GM10248 (cell line): ENCODE measurements around the gene TSPAN18.

Experiments
- CTCF ChIA-PET: fragments of 300-600 bp; sonication (Branson Sonifier 250); formaldehyde crosslinking; extraction: SDS; loops from one replicate; lab custom pipeline; 2021; ENCODE audit warnings: antibody characterized with exemption; lab: Yijun Ruan, JAX
- POLR2A ChIA-PET: fragments of 350-650 bp; sonication (Branson Sonifier 250); formaldehyde crosslinking; extraction: SDS; loops from one replicate; lab custom pipeline; 2020; ENCODE audit warnings: antibody characterized with exemption; lab: Yijun Ruan, JAX
- DNase-seq: peaks from one replicate; pipeline ENCODE4 v3.0.0; 2012; ENCODE audit errors: extremely low spot score
- CTCF ChIP-seq: IDR thresholded peaks from 2 replicates; pipeline ENCODE4 v1.5.1; 2012; ENCODE audit warnings: mild to moderate bottlenecking, low read depth; ENCODE audit errors: extremely low read depth, missing control alignments, control extremely low read depth

TSPAN18 gene

GRCh38 chr11:44934735-44935250, 208.0 kb downstream of the TSPAN18 start:
- ChIA-PET POLR2A (no interaction called here), CTCF (interaction anchor here (3.4 to 24.4 kb wide), 3 partner anchors 7 to 167 kb away, joined by 14 to 899 read pairs (median 92); no protein-coding TSS in a partner anchor)
- no peak for TF ChIP-seq CTCF
- DNase-seq: no peak

- POLR2A ChIA-PET: no interaction called here
- CTCF ChIA-PET: interaction anchor here (0.6 to 24.4 kb wide), 45 partner anchors 9 to 841 kb away, joined by 3 to 899 read pairs (median 5); partner anchors contain the start of gene EXT2
- peak; percentile 83 for DNase-seq
- TF ChIP-seq CTCF: peak; percentile 96
Measured at GRCh38 chr11:44936525-44936924, 209.8 kb downstream of the TSPAN18 start.

- CTCF ChIA-PET: interaction anchor here (1.0 to 24.4 kb wide), 41 partner anchors 9 to 842 kb away, joined by 3 to 899 read pairs (median 5); partner anchors contain the start of gene EXT2
- no peak for DNase-seq
- POLR2A ChIA-PET: no interaction called here
- no peak for TF ChIP-seq CTCF
Measured at GRCh38 chr11:44936951-44937543, 210.3 kb downstream of the TSPAN18 start.

- no peak for TF ChIP-seq CTCF
- CTCF ChIA-PET: interaction anchor here (1.1 to 24.4 kb wide), 6 partner anchors 8 to 393 kb away, joined by 3 to 899 read pairs (median 29); no protein-coding TSS in a partner anchor
- POLR2A ChIA-PET: no interaction called here
- DNase-seq: no peak
Measured at GRCh38 chr11:44938066-44938691, 211.4 kb downstream of the TSPAN18 start.

GRCh38 chr11:44939673-44940395, 213.1 kb downstream of the TSPAN18 start:
- TF ChIP-seq CTCF: no peak
- DNase-seq: no peak
- ChIA-PET POLR2A (no interaction called here), CTCF (interaction anchor here (1.2 to 24.4 kb wide), 4 partner anchors 8 to 162 kb away, joined by 4 to 899 read pairs (median 51); no protein-coding TSS in a partner anchor)

- TF ChIP-seq CTCF: no peak
- DNase-seq: no peak
- ChIA-PET CTCF (interaction anchor here (1.2 to 24.4 kb wide), 5 partner anchors 9 to 162 kb away, joined by 3 to 899 read pairs (median 10); no protein-coding TSS in a partner anchor), POLR2A (no interaction called here)
Measured at GRCh38 chr11:44940404-44940803, 213.6 kb downstream of the TSPAN18 start.
